GM18861 (cell line): Measurements from ENCODE around the gene GTF2H4.

Experiments used
- ATAC-seq: cut with Tn5 transposase; IDR thresholded peaks from one replicate; pipeline ENCODE4 v1.9.1; 2021; ENCODE audit not compliant: unreplicated experiment

The GTF2H4 gene

DNA sequence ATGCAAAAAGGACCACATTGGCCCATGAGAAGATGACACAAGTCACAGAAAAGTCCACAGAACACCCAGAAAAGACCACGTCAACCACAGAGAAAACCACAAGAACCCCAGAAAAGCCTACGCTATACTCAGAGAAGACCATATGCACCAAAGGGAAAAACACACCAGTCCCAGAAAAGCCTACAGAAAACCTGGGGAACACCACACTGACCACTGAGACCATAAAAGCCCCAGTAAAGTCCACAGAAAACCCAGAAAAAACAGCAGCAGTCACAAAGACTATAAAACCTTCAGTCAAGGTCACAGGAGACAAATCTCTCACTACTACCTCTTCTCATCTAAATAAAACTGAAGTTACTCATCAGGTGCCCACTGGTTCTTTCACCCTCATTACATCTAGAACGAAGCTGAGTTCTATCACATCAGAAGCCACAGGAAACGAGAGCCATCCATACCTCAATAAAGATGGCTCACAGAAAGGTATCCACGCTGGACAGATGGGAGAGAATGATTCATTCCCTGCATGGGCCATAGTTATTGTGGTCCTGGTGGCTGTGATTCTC is 44.0 kb downstream of the GTF2H4 start:
- ATAC-seq: no peak

DNA sequence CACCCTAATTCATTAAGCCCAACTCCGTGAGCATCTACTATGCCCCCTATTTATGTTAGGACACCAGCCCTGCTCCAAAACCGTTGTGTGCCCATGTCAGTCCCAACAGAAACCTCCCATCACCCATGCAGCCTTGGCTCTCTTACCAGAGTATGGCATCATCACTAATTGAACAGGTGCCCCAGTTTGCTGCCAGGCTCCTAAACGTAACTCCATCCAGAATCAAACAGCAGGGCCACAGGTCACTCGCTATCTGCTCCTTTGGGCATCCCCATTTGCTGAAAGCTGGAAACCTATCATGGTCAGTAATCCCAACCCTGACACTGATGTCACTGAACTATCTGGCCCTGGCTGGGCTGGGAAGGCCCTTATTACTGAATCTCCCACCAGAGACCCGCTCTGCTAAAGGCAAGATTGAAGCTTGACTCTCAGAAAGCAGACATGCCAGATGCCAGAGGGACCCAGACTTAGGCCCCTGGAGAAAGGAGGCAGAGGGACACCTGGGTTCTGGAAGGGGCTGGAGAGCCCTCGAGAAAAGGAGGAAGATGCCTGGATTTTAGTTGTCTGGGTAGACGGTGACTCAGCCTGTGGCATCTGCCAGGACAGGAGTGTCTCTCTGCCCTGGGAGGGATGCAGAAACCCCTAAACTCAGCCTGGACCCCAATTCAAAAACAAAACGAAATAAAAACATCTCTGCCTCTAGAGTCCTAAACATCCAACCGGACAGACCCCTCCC is 46.8 kb downstream of the GTF2H4 start:
- ATAC-seq: no peak

DNA sequence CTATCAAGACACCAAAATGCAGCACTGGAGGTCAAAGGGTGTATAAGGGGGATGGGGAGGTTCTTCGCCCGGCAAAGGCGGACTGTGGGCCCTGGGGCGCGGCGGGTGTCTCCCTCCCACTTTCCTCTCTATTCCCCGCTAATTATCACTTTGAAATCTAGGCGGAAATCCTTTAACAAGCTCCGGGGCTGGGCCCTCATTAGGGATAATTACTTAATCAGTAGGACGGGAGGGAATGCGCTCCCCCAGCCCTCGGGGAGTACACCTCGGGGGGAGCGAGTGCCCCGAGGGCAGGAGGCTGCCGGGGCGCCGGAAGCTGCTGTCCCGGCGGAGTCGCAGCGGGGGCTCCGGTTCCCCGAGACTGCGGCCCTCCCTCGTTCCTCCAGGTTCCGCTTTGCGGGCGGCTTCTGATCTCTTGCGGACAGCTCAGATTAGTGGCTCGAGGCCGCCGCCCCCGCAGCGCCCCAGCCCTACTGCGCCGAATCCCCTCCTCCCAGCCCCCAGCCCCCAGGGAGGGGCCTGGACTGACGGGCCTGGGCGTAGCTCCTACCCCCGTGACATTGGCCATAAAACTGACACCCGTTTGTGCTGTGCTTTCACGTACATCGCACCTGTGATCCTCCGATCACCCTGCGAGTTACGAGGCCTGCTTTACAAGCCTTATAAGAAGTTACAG is 47.5 kb downstream of the GTF2H4 start:
- no peak for ATAC-seq

DNA sequence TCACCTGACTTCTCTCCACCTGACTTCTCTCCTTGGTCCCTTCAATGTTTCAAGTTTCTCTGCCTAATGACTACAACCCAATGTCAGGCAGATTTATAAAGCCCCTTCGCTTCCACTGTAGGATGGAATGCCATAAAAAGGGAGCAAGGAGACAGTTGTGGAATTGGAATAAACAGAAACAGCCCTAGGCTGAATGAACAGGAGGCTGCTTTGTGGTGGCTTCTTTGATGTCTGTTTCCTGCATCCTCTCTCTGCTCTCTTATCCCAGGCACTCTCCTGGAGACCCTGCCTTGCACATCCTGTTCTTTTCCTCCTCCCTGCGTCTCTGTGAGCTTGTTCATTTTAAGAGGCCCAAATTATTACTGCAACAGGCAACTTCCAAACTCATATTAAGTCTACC is 49.7 kb downstream of the GTF2H4 start:
- ATAC-seq: no peak

DNA sequence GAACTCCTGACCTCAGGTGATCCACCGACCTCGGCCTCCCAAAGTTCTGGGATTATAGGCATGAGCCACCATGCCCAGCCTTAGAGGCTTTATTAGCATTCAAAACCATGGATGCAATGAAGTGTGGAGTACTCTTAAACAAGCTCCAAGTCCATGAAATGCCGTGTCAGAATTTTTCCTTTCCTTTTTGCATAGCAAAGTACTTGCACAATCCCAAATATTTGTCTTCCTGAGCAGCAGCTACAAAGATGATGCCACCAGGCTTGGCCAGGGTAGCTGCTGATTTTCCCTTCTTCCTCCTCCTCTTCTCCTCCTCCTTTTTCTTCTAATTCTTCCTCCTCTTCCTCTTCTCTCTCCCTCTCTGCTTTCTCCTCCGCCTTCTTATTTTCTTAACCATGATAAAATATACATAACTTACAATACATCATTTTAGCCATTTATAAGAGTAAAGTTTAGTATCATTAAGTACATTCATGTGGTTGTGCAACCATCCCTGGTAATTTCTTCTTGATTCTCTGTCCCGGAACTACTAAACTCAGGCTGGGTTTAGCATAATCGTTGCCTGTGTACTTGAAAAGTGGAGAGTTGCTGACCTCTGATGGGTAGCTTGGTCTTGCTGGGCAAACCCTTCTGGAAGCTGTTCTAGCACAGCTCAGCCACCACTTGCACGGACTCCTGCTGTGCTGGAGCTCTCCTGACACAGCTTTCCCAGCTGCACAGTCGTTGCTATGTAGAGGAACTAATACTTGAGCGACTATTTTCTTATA is 53.1 kb downstream of the GTF2H4 start:
- no peak for ATAC-seq

DNA sequence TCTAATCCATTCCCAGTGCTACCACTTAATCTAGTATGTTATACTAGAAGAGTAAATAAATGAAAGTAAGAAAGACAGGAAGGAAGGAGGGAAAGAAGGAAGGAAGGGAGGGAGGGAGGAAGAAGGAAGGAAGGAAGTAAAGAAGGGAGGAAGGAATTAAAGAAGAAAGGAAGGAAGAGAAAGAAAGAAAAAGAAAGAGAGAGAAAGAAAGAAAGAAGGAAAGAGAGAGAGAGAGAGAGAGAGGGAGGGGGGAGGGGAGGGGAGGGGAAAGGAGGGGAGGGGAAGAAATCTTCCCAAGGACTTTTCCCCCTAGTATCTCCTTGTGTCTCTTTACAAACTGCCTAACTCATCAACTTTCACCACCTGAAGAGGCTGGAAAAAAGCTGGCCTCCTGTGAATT is 54.7 kb downstream of the GTF2H4 start:
- ATAC-seq: no peak

DNA sequence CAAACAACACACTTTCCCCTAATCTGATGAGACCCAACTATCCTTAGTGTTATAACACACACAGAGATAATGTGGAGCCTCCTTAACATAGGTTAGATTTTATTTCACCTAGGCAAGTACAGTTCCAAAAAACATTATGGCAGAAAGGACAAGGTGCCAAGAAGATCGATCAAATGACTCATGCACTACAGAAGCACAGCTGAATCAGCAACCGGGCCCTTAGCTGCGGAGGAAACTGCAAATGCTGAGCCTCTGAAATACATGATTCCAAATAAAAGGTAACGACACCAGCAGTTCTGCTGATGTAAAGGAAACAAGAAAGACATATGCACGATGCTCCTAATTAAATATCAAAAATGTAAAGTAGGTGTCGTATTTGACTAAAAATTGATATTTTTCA is 55.6 kb downstream of the GTF2H4 start:
- ATAC-seq: no peak
